ENCODE data around the gene PLXNB1. TPM values are rescaled to one million over a fixed set of nuclear protein-coding genes. Genes with fewer than 3 reads are reported as not detected.

Gene PLXNB1
- 12.7 and 17.4 TPM in 2 replicates for total RNA-seq

GRCh38 chr3:48429960-48430707 lies at the start of gene PLXNB1:
Gene PLXNB1, minus strand, starts transcription at chr3:48430086. Its CDS starts 5,475 bp downstream, at chr3:48424611.

GRCh38 chr3:48446425-48447193 lies 16.7 kb upstream of the PLXNB1 start, which contains the start of gene ATRIP:
Gene ATRIP, plus strand, starts transcription at chr3:48446737. Its CDS starts 109 bp downstream, at chr3:48446846.

GRCh38 chr3:48439820-48440589 lies 10.1 kb upstream of the PLXNB1 start, which contains the start of the genes CCDC51 and TMA7:
Gene CCDC51, minus strand, starts transcription at chr3:48440119. Its CDS starts 4,991 bp downstream, at chr3:48435128.
Gene TMA7, plus strand, starts transcription at chr3:48440257. Its CDS starts 40 bp downstream, at chr3:48440297.

GRCh38 chr3:48371651-48372376 lies 58.1 kb downstream of the PLXNB1 start, which contains the start of gene FBXW12:
Gene FBXW12, plus strand, starts transcription at chr3:48372219. Its CDS starts 549 bp downstream, at chr3:48372768.

Other genes with a start within 250 kb of the PLXNB1 start
- 4.3 and 5.0 TPM in 2 replicates for gene CDC25A, start 241.7 kb downstream of the PLXNB1 start, total RNA-seq
- not detected in 2 replicates for gene CAMP, start 206.6 kb downstream of the PLXNB1 start, total RNA-seq
- gene ZNF589, start 189.0 kb downstream of the PLXNB1 start, total RNA-seq = 1.8 and 3.0 TPM in 2 replicates
- gene NME6, start 128.7 kb downstream of the PLXNB1 start, total RNA-seq = 20.8 and 21.1 TPM in 2 replicates
- gene SPINK8, start 96.4 kb downstream of the PLXNB1 start, total RNA-seq = not detected in 2 replicates
- not detected in 2 replicates for gene FBXW12, start 57.9 kb downstream of the PLXNB1 start, total RNA-seq
- gene CCDC51, start 10.0 kb upstream of the PLXNB1 start, total RNA-seq = 8.5 and 10.5 TPM in 2 replicates
- 193 and 258 TPM in 2 replicates for gene TMA7, start 10.2 kb upstream of the PLXNB1 start, total RNA-seq
- gene ATRIP, start 16.7 kb upstream of the PLXNB1 start, total RNA-seq = 3.9 and 5.3 TPM in 2 replicates
- 54.3 and 62.4 TPM in 2 replicates for gene SHISA5, start 74.1 kb upstream of the PLXNB1 start, total RNA-seq
- gene PFKFB4, start 126.7 kb upstream of the PLXNB1 start, total RNA-seq = 0.43 and 0.76 TPM in 2 replicates
- gene UCN2, start 133.7 kb upstream of the PLXNB1 start, total RNA-seq = 0.09 and 0.11 TPM in 2 replicates
- gene COL7A1, start 165.2 kb upstream of the PLXNB1 start, total RNA-seq = 0.09 and 0.87 TPM in 2 replicates
- 246 and 249 TPM in 2 replicates for gene UQCRC1, start 179.6 kb upstream of the PLXNB1 start, total RNA-seq
- 0.09 TPM in 1 of 2 replicates, not detected in the other for gene TMEM89, start 191.7 kb upstream of the PLXNB1 start, total RNA-seq
- gene SLC26A6, start 205.4 kb upstream of the PLXNB1 start, total RNA-seq = 9.4 and 11.6 TPM in 2 replicates
- gene CELSR3, start 232.8 kb upstream of the PLXNB1 start, total RNA-seq = 0.09 and 0.22 TPM in 2 replicates

All from dermis lymphatic vessel endothelial cell (primary cell).